ENCODE data around the gene SIPA1L2. TPM values are rescaled to one million over a fixed set of nuclear protein-coding genes. Genes with fewer than 3 reads are reported as not detected.

Gene SIPA1L2
- total RNA-seq, 1 donor from 2014 or later: 41.0 TPM

- no peak for DNase-seq (ENCODE audit: low spot score, unreplicated experiment)
- TF ChIP-seq CTCF (IDR thresholded peaks at IDR 0.05; ENCODE audit: unreplicated experiment): no peak
- Mint-ChIP-seq H3K4me3 (ENCODE audit: low read depth) (no peak overlapping the region), H3K9me3 (ENCODE audit: low read depth) (peaks cover 3% of the 10 kb centered on the region), H3K27me3 (no peaks in the 10 kb centered on the region), H3K27ac (no peak overlapping the region), H3K4me1 (ENCODE audit: low read depth) (peaks cover 44% of the 10 kb centered on the region), H3K36me3 (ENCODE audit: insufficient read depth) (peaks cover 3% of the 10 kb centered on the region)
Observed at GRCh38 chr1:232591344-232591743, 38.6 kb downstream of the SIPA1L2 start.

GRCh38 chr1:232590744-232591082, 39.2 kb downstream of the SIPA1L2 start:
- no peak overlapping the region for H3K27ac Mint-ChIP-seq

GRCh38 chr1:232589812-232590743, 39.9 kb downstream of the SIPA1L2 start:
- Mint-ChIP-seq H3K9me3 (ENCODE audit: low read depth) (peaks cover 3% of the 10 kb centered on the region), H3K36me3 (ENCODE audit: insufficient read depth) (peaks cover 3% of the 10 kb centered on the region), H3K27ac (no peak overlapping the region), H3K4me3 (ENCODE audit: low read depth) (no peak overlapping the region), H3K4me1 (ENCODE audit: low read depth) (peaks cover 41% of the 10 kb centered on the region), H3K27me3 (no peaks in the 10 kb centered on the region)
- DNase-seq (ENCODE audit: low spot score, unreplicated experiment): no peak
- TF ChIP-seq CTCF (IDR thresholded peaks at IDR 0.05; ENCODE audit: unreplicated experiment): no peak

More at GRCh38 chr1:232590744-232591082, 39.2 kb downstream of the SIPA1L2 start:
- peaks cover 41% of the 10 kb centered on the region for H3K4me1 Mint-ChIP-seq (ENCODE audit: low read depth)
- no peak overlapping the region for H3K4me3 Mint-ChIP-seq (ENCODE audit: low read depth)
- no peak for DNase-seq (ENCODE audit: low spot score, unreplicated experiment)
- TF ChIP-seq CTCF (IDR thresholded peaks at IDR 0.05; ENCODE audit: unreplicated experiment): no peak
- H3K36me3 Mint-ChIP-seq (ENCODE audit: insufficient read depth): peaks cover 3% of the 10 kb centered on the region
- H3K9me3 Mint-ChIP-seq (ENCODE audit: low read depth): peaks cover 3% of the 10 kb centered on the region
- no peaks in the 10 kb centered on the region for H3K27me3 Mint-ChIP-seq

GRCh38 chr1:232589111-232589811, 40.7 kb downstream of the SIPA1L2 start:
- TF ChIP-seq CTCF (IDR thresholded peaks at IDR 0.05; ENCODE audit: unreplicated experiment): no peak
- peaks cover 3% of the 10 kb centered on the region for H3K9me3 Mint-ChIP-seq (ENCODE audit: low read depth)

GRCh38 chr1:232587141-232588008, 42.6 kb downstream of the SIPA1L2 start:
- no peak for DNase-seq (ENCODE audit: low spot score, unreplicated experiment)

More at GRCh38 chr1:232589111-232589811, 40.7 kb downstream of the SIPA1L2 start:
- peak overlapping the region; percentile 14 for H3K4me3 Mint-ChIP-seq (ENCODE audit: low read depth)
- H3K27ac Mint-ChIP-seq: no peak overlapping the region
- DNase-seq (ENCODE audit: low spot score, unreplicated experiment): no peak
- peaks cover 3% of the 10 kb centered on the region for H3K36me3 Mint-ChIP-seq (ENCODE audit: insufficient read depth)
- peaks cover 35% of the 10 kb centered on the region for H3K4me1 Mint-ChIP-seq (ENCODE audit: low read depth)
- no peaks in the 10 kb centered on the region for H3K27me3 Mint-ChIP-seq

More at GRCh38 chr1:232587141-232588008, 42.6 kb downstream of the SIPA1L2 start:
- TF ChIP-seq CTCF (IDR thresholded peaks at IDR 0.05; ENCODE audit: unreplicated experiment): no peak
- Mint-ChIP-seq H3K4me3 (ENCODE audit: low read depth) (no peak overlapping the region), H3K9me3 (ENCODE audit: low read depth) (peaks cover 3% of the 10 kb centered on the region), H3K36me3 (ENCODE audit: insufficient read depth) (peaks cover 3% of the 10 kb centered on the region), H3K4me1 (ENCODE audit: low read depth) (peaks cover 29% of the 10 kb centered on the region), H3K27ac (no peak overlapping the region), H3K27me3 (no peaks in the 10 kb centered on the region)
